ENCODE data around the gene GPR83. TPM values are rescaled to one million over a fixed set of nuclear protein-coding genes. Genes with fewer than 3 reads are reported as not detected.

The GPR83 gene
- total RNA-seq, 4 donors from 2014 or later, result not detected

DNA sequence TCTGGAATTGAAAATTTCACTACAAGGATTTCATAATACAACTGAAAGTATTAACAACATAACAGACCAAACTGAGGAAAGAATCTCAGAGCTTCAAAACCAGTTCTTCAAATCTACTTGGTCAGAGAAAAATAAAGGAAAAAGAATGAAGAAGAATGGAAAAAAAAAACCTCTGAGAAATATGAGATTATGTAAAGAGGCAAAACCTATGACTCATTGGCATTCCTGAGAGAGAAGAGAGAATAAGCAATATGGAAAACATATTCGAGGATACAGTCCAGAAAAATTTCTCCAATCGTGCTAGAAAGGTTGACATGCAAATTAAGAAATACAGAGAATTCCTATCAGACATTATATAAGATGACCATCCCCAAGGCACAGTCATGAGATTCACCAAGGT lies 23.4 kb upstream of the GPR83 start:
- TF ChIP-seq, protein P1, sequence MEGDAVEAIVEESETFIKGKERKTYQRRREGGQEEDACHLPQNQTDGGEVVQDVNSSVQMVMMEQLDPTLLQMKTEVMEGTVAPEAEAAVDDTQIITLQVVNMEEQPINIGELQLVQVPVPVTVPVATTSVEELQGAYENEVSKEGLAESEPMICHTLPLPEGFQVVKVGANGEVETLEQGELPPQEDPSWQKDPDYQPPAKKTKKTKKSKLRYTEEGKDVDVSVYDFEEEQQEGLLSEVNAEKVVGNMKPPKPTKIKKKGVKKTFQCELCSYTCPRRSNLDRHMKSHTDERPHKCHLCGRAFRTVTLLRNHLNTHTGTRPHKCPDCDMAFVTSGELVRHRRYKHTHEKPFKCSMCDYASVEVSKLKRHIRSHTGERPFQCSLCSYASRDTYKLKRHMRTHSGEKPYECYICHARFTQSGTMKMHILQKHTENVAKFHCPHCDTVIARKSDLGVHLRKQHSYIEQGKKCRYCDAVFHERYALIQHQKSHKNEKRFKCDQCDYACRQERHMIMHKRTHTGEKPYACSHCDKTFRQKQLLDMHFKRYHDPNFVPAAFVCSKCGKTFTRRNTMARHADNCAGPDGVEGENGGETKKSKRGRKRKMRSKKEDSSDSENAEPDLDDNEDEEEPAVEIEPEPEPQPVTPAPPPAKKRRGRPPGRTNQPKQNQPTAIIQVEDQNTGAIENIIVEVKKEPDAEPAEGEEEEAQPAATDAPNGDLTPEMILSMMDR (IDR thresholded peaks at IDR 0.05; ENCODE audit: low read depth), result no peak

DNA sequence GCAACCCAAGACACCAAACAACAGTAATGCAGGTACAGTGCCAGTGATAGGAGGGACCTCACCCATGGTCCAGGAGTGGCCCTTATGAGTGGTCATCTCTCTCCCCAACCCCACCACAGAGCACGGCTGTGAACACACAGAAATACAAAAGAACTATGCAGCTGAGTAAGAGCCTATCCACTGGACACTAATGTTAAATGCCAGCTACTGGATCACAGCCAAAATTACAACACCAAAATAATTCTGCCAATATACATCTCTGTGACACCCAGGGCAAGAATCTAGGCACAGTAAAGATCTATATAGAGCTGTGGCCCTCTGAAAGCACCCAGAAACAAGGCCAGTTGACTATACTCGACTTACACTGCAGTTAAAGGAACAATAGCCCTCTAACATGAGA lies 22.8 kb upstream of the GPR83 start:
- TF ChIP-seq, protein P1 (IDR thresholded peaks at IDR 0.05; ENCODE audit: low read depth), result no peak

DNA sequence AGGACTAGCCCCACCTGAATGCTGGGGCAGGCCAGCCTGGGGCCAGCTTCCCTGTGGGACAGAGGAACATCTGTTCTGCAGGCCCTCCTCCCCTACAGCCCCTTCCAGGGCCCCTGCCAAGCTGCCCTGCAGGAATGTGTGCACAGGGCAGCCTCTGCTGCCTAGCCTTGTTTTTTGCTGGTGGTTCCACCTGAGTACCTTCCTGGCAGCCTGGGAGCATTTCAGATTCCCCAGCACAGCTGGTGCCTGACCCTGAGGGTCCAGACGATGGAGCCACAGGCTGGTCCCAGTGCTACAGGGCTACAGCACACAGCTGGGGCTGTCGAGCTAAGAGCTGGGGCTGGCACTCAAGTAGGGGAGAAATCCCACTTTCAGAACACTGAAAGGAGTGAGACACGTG lies 22.3 kb upstream of the GPR83 start:
- TF ChIP-seq, protein P1 (IDR thresholded peaks at IDR 0.05; ENCODE audit: low read depth), result no peak

DNA sequence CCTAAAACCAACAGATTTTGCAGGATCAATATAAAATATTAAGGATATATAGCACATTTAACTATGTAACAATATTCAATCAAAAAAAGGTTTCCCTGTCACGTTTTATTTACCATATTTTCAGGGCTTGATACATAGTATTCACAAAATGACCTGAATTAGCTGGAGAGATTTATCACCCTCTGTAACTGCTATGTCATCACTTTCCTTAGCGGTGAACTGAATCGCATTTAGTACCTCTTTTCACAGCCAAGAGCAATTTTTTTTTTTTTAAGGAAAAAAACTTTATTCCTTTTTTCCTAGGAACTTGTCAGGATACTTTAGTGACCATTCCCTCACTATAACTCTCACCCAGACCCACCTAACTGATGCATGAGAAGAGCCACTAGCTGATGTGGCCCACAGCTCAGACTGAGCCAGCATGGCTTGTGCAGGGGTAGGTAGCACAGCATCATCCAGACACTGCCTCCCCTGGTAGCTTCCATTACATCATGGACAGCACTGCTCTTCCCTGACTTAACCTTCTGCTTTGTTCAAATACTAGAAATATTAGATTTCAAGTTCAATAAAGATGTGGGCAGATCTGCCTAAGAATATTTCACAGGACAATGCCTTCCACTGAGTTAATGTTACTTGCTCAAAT lies 17.0 kb upstream of the GPR83 start:
- TF ChIP-seq, protein P1 (IDR thresholded peaks at IDR 0.05; ENCODE audit: low read depth), result no peak

GRCh38 chr11:94417386-94417987 lies 16.3 kb upstream of the GPR83 start:
- TF ChIP-seq, protein P1 (IDR thresholded peaks at IDR 0.05; ENCODE audit: low read depth), result no peak

- TF ChIP-seq, protein P1 (IDR thresholded peaks at IDR 0.05; ENCODE audit: low read depth), result no peak
Observed at GRCh38 chr11:94405062-94405833, 4.0 kb upstream of the GPR83 start.

- TF ChIP-seq, protein P1 (IDR thresholded peaks at IDR 0.05; ENCODE audit: low read depth), result no peak
Observed at GRCh38 chr11:94402355-94402754, 1.1 kb upstream of the GPR83 start.

Measured in subcutaneous adipose tissue (tissue), 4 donors.